Neural progenitor cell (in vitro differentiated cells): ENCODE measurements around the gene KCNK3. TPM values are rescaled to one million over a fixed set of nuclear protein-coding genes. Genes with fewer than 3 reads are reported as not detected.
A peak's percentile ranks its signal among the peaks of the same experiment; 100 is the strongest.

Experiments
- DNase-seq: peaks from one replicate; pipeline ENCODE4 v3.0.0-alpha.2; 2016; ENCODE audit warnings: low spot score
- H2AFZ ChIP-seq: fragments of 200-600 bp; sonication (generic); replicated peaks from 2 replicates; pipeline ENCODE4 v1.6.1; 2016; ENCODE audit warnings: antibody characterized with exemption
- H3F3A ChIP-seq: fragments of 200-600 bp; sonication (generic); 2 replicates; pipeline ENCODE4 v1.6.1; 2016; ENCODE audit warnings: antibody characterized with exemption, low read depth
- H3K27ac ChIP-seq: fragments of 200-600 bp; sonication (generic); 2 replicates; pipeline ENCODE4 v1.5.1; 2016; ENCODE audit warnings: mild to moderate bottlenecking
- H3K27me3 ChIP-seq: fragments of 200-600 bp; sonication (generic); 2 replicates; pipeline ENCODE4 v1.6.1; 2016; ENCODE audit warnings: mild to moderate bottlenecking, moderate library complexity
- H3K36me3 ChIP-seq: fragments of 200-600 bp; sonication (generic); 2 replicates; pipeline ENCODE4 v1.5.1; 2016
- H3K4me1 ChIP-seq: fragments of 200-600 bp; sonication (generic); 2 replicates; pipeline ENCODE4 v1.6.1; 2016; ENCODE audit warnings: mixed run types
- H3K4me2 ChIP-seq: fragments of 200-600 bp; sonication (generic); 2 replicates; pipeline ENCODE4 v1.6.1; 2016
- H3K4me3 ChIP-seq: fragments of 200-600 bp; sonication (generic); 2 replicates; pipeline ENCODE4 v1.5.1; 2016
- H3K79me2 ChIP-seq: fragments of 200-600 bp; sonication (generic); 2 replicates; pipeline ENCODE4 v1.6.1; 2016; ENCODE audit warnings: low read depth
- H3K9ac ChIP-seq: fragments of 200-600 bp; sonication (generic); 2 replicates; pipeline ENCODE4 v1.6.1; 2016
- H3K9me3 ChIP-seq: fragments of 200-600 bp; sonication (generic); 2 replicates; pipeline ENCODE4 v1.5.1; 2016; ENCODE audit warnings: low read depth
- H4K20me1 ChIP-seq: fragments of 200-600 bp; sonication (generic); 2 replicates; pipeline ENCODE4 v1.6.1; 2016; ENCODE audit warnings: low read depth
- H3K27ac Mint-ChIP-seq: 3 replicates; pipeline ENCODE4 v1.8.0; 2021; ENCODE audit warnings: mixed read lengths
- H3K27me3 Mint-ChIP-seq: 2 replicates; pipeline ENCODE4 v1.8.0; 2022; ENCODE audit warnings: low read depth, mild to moderate bottlenecking, inconsistent platforms, moderate library complexity, mixed read lengths; ENCODE audit not compliant: insufficient read depth
- H3K36me3 Mint-ChIP-seq: 3 replicates; pipeline ENCODE4 v1.8.0; 2021; ENCODE audit warnings: mixed read lengths
- H3K4me1 Mint-ChIP-seq: 3 replicates; pipeline ENCODE4 v1.8.0; 2021; ENCODE audit warnings: mixed read lengths
- H3K4me3 Mint-ChIP-seq: 3 replicates; pipeline ENCODE4 v1.8.0; 2021; ENCODE audit warnings: mild to moderate bottlenecking, moderate library complexity, mixed read lengths
- H3K9me3 Mint-ChIP-seq: 3 replicates; pipeline ENCODE4 v1.8.0; 2020; ENCODE audit warnings: mixed read lengths
- EZH2 ChIP-seq: fragments of 200-600 bp; sonication (generic); IDR thresholded peaks from 2 replicates; pipeline ENCODE4 v1.6.1; 2017; ENCODE audit warnings: antibody characterized with exemption, mild to moderate bottlenecking, moderate library complexity
- EZH2phosphoT487 ChIP-seq: fragments of 200-600 bp; sonication (generic); IDR thresholded peaks from 2 replicates; pipeline ENCODE4 v1.6.1; 2017; ENCODE audit warnings: antibody characterized with exemption
- total RNA-seq: library from RNA; depleted of rRNA; stranded (reverse); fragments of >200 nt; gene quantifications from 2 replicates; pipeline ENCODE4 v1.2.3, GENCODE V29; 2015; ENCODE audit warnings: low replicate concordance
- TF ChIP-seq, protein P1 (sequence below): fragments of 200-600 bp; sonication (generic); IDR thresholded peaks from 2 replicates; pipeline ENCODE4 v1.5.1; 2017; ENCODE audit warnings: antibody characterized with exemption, mild to moderate bottlenecking

KCNK3 gene
- total RNA-seq, 1 donor from 2014 or later: not detected

DNA sequence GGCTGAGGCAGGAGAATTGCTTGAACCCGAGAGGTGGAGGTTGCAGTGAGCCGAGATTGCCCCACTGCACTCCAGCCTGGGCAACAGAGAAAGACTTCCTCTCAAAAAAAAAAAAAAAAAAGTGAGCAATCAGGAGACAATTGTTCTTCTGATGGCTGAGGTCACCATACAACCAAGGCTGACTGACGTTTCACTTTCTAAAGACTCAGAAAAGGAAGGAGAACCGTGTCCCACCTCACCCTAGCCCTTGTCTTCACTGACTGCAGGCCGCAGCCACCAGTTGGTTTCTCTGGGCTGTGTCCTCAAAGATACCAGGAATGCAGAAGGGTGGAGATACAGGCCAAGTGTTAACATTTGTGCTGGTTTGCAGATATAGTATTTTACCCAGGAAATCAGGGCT is 63.8 kb downstream of the KCNK3 start:
- Histone ChIP-seq H3K4me1 (peaks cover 25% of the 10 kb centered on the region), H3K4me2 (no peak overlapping the region), H3K79me2 (no peaks in the 10 kb centered on the region), H3K4me3 (no peak overlapping the region), H3K36me3 (no peaks in the 10 kb centered on the region), H3K9ac (no peak overlapping the region), H3K27ac (no peak overlapping the region), H4K20me1 (no peaks in the 10 kb centered on the region), H3K9me3 (no peaks in the 10 kb centered on the region), H3F3A (peaks cover 15% of the 10 kb centered on the region), H2AFZ (no peak overlapping the region), H3K27me3 (peaks cover 33% of the 10 kb centered on the region)
- Mint-ChIP-seq H3K27me3 (peaks cover 9% of the 10 kb centered on the region), H3K9me3 (peaks cover 3% of the 10 kb centered on the region), H3K4me1 (peaks cover 63% of the 10 kb centered on the region), H3K36me3 (no peaks in the 10 kb centered on the region), H3K4me3 (no peak overlapping the region), H3K27ac (no peak overlapping the region)
- TF ChIP-seq, protein P1, sequence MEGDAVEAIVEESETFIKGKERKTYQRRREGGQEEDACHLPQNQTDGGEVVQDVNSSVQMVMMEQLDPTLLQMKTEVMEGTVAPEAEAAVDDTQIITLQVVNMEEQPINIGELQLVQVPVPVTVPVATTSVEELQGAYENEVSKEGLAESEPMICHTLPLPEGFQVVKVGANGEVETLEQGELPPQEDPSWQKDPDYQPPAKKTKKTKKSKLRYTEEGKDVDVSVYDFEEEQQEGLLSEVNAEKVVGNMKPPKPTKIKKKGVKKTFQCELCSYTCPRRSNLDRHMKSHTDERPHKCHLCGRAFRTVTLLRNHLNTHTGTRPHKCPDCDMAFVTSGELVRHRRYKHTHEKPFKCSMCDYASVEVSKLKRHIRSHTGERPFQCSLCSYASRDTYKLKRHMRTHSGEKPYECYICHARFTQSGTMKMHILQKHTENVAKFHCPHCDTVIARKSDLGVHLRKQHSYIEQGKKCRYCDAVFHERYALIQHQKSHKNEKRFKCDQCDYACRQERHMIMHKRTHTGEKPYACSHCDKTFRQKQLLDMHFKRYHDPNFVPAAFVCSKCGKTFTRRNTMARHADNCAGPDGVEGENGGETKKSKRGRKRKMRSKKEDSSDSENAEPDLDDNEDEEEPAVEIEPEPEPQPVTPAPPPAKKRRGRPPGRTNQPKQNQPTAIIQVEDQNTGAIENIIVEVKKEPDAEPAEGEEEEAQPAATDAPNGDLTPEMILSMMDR: no peak
- TF ChIP-seq EZH2: no peak
- no peak for TF ChIP-seq EZH2phosphoT487
- no peak for DNase-seq

DNA sequence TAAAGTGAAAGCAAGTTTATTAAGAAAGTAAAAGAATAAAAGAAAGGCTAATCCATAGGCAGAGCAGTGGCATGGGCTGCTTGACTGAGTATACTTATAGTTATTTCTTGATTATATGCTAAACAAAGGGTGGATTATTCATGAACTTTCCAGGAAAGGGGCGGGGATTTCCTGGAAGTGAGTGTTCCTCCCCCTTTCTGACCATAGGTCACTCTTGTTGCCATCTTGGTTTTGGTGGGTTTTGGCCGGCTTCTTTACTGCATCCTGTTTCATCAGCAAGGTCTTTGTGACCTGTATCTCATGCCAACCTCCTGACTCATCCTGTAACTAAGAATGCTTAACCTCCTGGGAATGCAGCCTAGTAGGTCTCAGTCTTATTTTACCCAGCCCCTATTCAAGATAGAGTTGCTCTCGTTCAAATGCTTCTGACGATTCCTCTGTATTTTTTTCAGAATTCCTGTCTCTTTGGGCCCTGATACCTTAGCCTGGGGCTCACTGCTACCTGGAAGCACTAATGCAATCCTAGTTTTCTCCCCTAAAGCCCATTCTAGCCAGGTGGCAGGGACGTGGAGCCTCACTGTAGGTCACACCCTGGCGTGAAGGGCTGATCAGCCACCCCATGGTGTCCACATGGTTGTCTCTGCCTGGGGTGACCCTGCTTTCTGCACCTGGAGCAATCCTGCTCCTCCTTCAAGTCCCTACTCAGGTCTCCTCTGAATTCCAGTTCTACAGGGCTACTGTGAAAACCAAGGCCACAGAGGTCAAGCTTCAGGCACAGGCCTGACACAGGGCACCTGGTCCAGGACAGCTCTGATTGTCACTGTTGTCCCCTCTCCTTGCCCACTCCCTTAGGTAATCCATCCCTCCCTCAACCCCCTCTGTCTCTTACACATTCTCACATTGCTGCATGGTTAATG is 65.6 kb downstream of the KCNK3 start:
- Mint-ChIP-seq H3K9me3 (no peaks in the 10 kb centered on the region), H3K4me3 (peak overlapping the region; percentile 16), H3K27ac (peak overlapping the region; percentile 62), H3K27me3 (peaks cover 10% of the 10 kb centered on the region), H3K36me3 (no peaks in the 10 kb centered on the region), H3K4me1 (peaks cover 51% of the 10 kb centered on the region)
- peaks cover 18% of the 10 kb centered on the region for H3K4me1 ChIP-seq
- no peak overlapping the region for H3K4me3 ChIP-seq
- TF ChIP-seq EZH2phosphoT487 (no peak), EZH2 (no peak)
- TF ChIP-seq, protein P1: no peak
- H3F3A ChIP-seq: peaks cover 17% of the 10 kb centered on the region
- no peak overlapping the region for H2AFZ ChIP-seq
- H3K27ac ChIP-seq: no peak overlapping the region
- no peaks in the 10 kb centered on the region for H4K20me1 ChIP-seq
- no peaks in the 10 kb centered on the region for H3K36me3 ChIP-seq
- no peaks in the 10 kb centered on the region for H3K9me3 ChIP-seq
- H3K4me2 ChIP-seq: no peak overlapping the region
- H3K27me3 ChIP-seq: peaks cover 17% of the 10 kb centered on the region
- DNase-seq: no peak
- H3K79me2 ChIP-seq: no peaks in the 10 kb centered on the region
- H3K9ac ChIP-seq: no peak overlapping the region

GRCh38 chr2:26758790-26759321 is 66.3 kb downstream of the KCNK3 start:
- Histone ChIP-seq H3K9ac (no peak overlapping the region), H3K4me2 (no peak overlapping the region), H3K9me3 (no peaks in the 10 kb centered on the region), H3K27me3 (peaks cover 11% of the 10 kb centered on the region), H2AFZ (no peak overlapping the region), H3K4me1 (peaks cover 16% of the 10 kb centered on the region), H3K79me2 (no peaks in the 10 kb centered on the region), H3K27ac (no peak overlapping the region), H3K36me3 (no peaks in the 10 kb centered on the region), H4K20me1 (no peaks in the 10 kb centered on the region), H3F3A (peaks cover 22% of the 10 kb centered on the region), H3K4me3 (no peak overlapping the region)
- peak overlapping the region; percentile 16 for H3K4me3 Mint-ChIP-seq
- no peak for TF ChIP-seq EZH2
- TF ChIP-seq, protein P1: no peak
- no peak for TF ChIP-seq EZH2phosphoT487
- no peaks in the 10 kb centered on the region for H3K36me3 Mint-ChIP-seq
- H3K4me1 Mint-ChIP-seq: peaks cover 53% of the 10 kb centered on the region
- peaks cover 16% of the 10 kb centered on the region for H3K27me3 Mint-ChIP-seq
- H3K27ac Mint-ChIP-seq: peak overlapping the region; percentile 62
- DNase-seq: no peak
- H3K9me3 Mint-ChIP-seq: no peaks in the 10 kb centered on the region
